Right ventricle myocardium inferior (tissue), 1 donor: Measurements from ENCODE around the gene SMG7. TPM values are rescaled to one million over a fixed set of nuclear protein-coding genes. Genes with fewer than 3 reads are reported as not detected.

Experiments
- ATAC-seq: fragments of 200-7000 bp; cut with Tn5 transposase; one replicate; pipeline ENCODE4 v1.9.1; 2020; ENCODE audit warnings: mild to moderate bottlenecking, moderate library complexity
- DNase-seq: peaks from one replicate; pipeline ENCODE4 v3.0.0; 2021; ENCODE audit errors: missing footprints
- intact Hi-C: fragments of 100-400 bp; cut with DNase I; formaldehyde crosslinking; loops from one replicate; pipeline ENCODE4 v1.11.0; 2022
- total RNA-seq: library from RNA; stranded (reverse); fragmentation: NEBNext Ultra II Directional; extraction: Animal tissue kit (Norgen Biotek cat#: 25700); gene quantifications from one replicate; pipeline ENCODE4 v1.2.1, GENCODE V29; 2021
- donor health status: DM: no; HTN: yes; CAD: no; lungs with severe emphysema.

SMG7 gene
- total RNA-seq, 1 donor from 2014 or later, result 45.5 TPM

- DNase-seq, result no peak
- intact Hi-C loops, result no loop called here
- ATAC-seq, result no peak
These were observed 126.1 kb downstream of the SMG7 start for GRCh38 chr1:183598386-183598785.

DNA sequence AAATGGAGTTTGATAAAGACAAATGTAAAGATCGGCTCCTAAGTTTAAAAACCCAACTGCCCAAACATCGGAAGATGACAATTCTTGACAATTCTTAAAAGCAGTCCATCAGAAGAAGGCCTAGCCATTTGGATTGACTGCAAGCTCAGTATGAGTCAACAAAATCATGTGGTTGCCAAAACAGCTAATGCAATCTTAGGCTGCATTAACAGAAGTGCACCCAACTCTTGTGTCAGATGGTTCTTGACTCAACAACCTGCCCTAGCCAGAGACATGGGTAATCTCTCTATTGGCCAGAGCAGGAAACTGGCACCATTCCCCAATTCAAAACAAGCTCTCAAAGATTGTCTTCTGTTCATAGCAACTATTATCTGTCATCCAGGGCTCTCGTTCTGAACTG lies 127.8 kb downstream of the SMG7 start:
- intact Hi-C loops, result no loop called here
- ATAC-seq (peak; percentile 73), DNase-seq (no peak)

GRCh38 chr1:183600634-183601033 lies 128.3 kb downstream of the SMG7 start:
- intact Hi-C loops, result no loop called here
- no peak for ATAC-seq

DNA sequence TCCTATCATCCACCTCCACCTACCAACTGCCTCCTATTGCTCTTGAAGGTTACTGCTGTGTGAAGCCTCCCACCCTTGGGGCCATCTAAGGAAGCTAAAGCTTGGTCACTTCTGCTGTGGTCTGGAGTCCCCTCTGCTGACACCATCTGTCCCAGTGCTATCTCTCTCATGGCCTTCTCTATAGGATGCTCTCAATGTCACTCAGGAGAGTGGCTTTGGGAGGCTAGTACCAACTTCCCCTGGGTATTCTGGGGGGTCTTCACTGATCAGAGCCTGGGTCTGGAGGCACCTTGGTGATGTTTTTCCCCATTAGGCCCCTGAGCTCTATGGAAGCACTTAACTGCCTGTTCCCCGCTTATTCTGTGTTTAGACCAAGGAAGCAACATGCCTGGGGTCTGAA lies 130.2 kb downstream of the SMG7 start:
- DNase-seq, result no peak
- no peak for ATAC-seq
- intact Hi-C loops, result no loop called here

More at GRCh38 chr1:183600634-183601033, 128.3 kb downstream of the SMG7 start:
- no peak for DNase-seq

Other genes starting within 250 kb of the SMG7 start
- 2.1 TPM for gene NMNAT2, start 54.1 kb upstream of the SMG7 start, total RNA-seq
- 6.7 TPM for gene NCF2, start 118.0 kb downstream of the SMG7 start, total RNA-seq
- gene ARPC5, start 163.3 kb downstream of the SMG7 start, total RNA-seq, result 40.2 TPM
- not detected for gene APOBEC4, start 180.8 kb downstream of the SMG7 start, total RNA-seq